GM18505 (cell line): ENCODE data around the gene MYL5.

Experiments
- ATAC-seq: cut with Tn5 transposase; IDR thresholded peaks from one replicate; pipeline ENCODE4 v1.9.1; 2021; ENCODE audit not compliant: unreplicated experiment
- POLR2A ChIP-seq: IDR thresholded peaks from 4 replicates; pipeline ENCODE4 v1.6.1; 2011; ENCODE audit warnings: borderline replicate concordance; ENCODE audit not compliant: insufficient read depth, insufficient read length; ENCODE audit errors: extremely low read depth

MYL5 gene

GRCh38 chr4:656436-657337, 17.7 kb upstream of the MYL5 start:
- no peak for ATAC-seq
- TF ChIP-seq POLR2A: no peak

GRCh38 chr4:657338-657833, 17.0 kb upstream of the MYL5 start:
- no peak for TF ChIP-seq POLR2A
- ATAC-seq: no peak

GRCh38 chr4:657834-658667, 16.3 kb upstream of the MYL5 start:
- no peak for TF ChIP-seq POLR2A

GRCh38 chr4:658681-659667, 15.4 kb upstream of the MYL5 start:
- no peak for ATAC-seq
- no peak for TF ChIP-seq POLR2A

More at GRCh38 chr4:657834-658667, 16.3 kb upstream of the MYL5 start:
- ATAC-seq: no peak

GRCh38 chr4:659851-660250, 14.5 kb upstream of the MYL5 start:
- no peak for ATAC-seq
- TF ChIP-seq POLR2A: no peak

GRCh38 chr4:660401-660800, 13.9 kb upstream of the MYL5 start:
- TF ChIP-seq POLR2A: no peak

GRCh38 chr4:661231-661630, 13.1 kb upstream of the MYL5 start:
- no peak for ATAC-seq
- TF ChIP-seq POLR2A: no peak

More at GRCh38 chr4:660401-660800, 13.9 kb upstream of the MYL5 start:
- no peak for ATAC-seq

GRCh38 chr4:661881-662761, 12.2 kb upstream of the MYL5 start:
- no peak for TF ChIP-seq POLR2A
- no peak for ATAC-seq

- ATAC-seq: no peak
- TF ChIP-seq POLR2A: no peak
Observed at GRCh38 chr4:663046-663437, 11.3 kb upstream of the MYL5 start.

GRCh38 chr4:663438-664428, 10.6 kb upstream of the MYL5 start:
- peak; percentile 20 for TF ChIP-seq POLR2A
- ATAC-seq: peak; percentile 64
